AG09309 (cell line): ENCODE measurements around the gene MYPN.

Source experiments
- DNase-seq: peaks from one replicate; pipeline ENCODE4 v3.0.0-alpha.2; 2010; ENCODE audit warnings: low read depth
- H3K4me3 ChIP-seq: 2 replicates; pipeline ENCODE4 v1.5.1; 2011; ENCODE audit warnings: mild to moderate bottlenecking, low read depth, low read length, moderate library complexity; ENCODE audit not compliant: control insufficient read depth
- TF ChIP-seq, protein P1 (sequence below): IDR thresholded peaks from 2 replicates; pipeline ENCODE4 v1.5.1; 2011; ENCODE audit warnings: mild to moderate bottlenecking, low read depth, low read length, inconsistent platforms; ENCODE audit not compliant: insufficient read depth, control insufficient read depth; ENCODE audit errors: missing control alignments

Gene MYPN

DNA sequence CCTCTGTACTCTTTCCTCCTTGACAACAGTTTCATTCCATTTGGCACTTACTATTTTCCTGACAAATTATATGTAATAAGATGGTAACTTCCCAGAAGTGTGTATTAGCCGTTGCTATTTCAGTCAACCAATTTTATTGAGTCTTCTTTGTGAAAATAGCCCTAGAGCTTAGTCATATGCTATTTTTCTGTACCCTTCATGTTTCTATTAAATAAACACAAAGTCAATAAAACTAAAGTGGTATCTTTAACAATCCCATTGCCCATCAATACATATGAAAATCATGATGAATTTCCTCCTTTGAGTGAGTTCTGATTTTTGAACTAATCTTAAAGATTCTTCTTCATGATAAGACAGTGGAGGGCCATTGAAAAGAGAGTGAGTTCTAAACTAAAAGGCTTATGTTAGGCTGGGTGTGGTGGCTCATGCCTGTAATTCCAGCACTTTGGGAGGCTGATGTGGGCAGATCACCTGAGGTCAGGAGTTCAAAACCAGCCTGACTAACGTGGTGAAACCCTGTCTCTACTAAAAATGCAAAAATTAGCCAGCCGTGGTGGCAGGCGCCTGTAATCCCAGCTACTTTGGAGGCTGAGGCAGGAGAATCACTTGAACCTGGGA, 5.9 kb upstream of the MYPN start:
- H3K4me3 ChIP-seq = no peak overlapping the region
- TF ChIP-seq, protein P1, sequence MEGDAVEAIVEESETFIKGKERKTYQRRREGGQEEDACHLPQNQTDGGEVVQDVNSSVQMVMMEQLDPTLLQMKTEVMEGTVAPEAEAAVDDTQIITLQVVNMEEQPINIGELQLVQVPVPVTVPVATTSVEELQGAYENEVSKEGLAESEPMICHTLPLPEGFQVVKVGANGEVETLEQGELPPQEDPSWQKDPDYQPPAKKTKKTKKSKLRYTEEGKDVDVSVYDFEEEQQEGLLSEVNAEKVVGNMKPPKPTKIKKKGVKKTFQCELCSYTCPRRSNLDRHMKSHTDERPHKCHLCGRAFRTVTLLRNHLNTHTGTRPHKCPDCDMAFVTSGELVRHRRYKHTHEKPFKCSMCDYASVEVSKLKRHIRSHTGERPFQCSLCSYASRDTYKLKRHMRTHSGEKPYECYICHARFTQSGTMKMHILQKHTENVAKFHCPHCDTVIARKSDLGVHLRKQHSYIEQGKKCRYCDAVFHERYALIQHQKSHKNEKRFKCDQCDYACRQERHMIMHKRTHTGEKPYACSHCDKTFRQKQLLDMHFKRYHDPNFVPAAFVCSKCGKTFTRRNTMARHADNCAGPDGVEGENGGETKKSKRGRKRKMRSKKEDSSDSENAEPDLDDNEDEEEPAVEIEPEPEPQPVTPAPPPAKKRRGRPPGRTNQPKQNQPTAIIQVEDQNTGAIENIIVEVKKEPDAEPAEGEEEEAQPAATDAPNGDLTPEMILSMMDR = no peak
- no peak for DNase-seq

DNA sequence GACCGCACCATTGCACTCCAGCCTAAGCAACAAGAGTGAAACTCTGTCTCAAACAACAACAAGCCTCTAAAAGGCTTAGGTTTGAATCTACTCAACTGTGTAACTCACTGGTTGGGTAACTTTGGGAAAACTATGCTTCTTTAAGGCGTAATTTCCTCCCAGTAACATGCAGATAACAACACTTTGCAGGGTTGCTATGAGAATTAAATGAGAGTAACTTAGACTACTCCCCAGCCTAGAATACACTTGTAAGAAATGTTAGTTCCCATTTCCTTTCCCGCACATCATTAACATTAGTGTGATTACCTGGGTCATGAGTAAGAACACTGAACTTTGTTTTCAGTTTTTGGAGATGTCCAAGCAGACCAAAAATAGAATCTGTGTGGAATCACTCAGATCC, 5.4 kb upstream of the MYPN start:
- TF ChIP-seq, protein P1 = no peak
- DNase-seq = no peak

DNA sequence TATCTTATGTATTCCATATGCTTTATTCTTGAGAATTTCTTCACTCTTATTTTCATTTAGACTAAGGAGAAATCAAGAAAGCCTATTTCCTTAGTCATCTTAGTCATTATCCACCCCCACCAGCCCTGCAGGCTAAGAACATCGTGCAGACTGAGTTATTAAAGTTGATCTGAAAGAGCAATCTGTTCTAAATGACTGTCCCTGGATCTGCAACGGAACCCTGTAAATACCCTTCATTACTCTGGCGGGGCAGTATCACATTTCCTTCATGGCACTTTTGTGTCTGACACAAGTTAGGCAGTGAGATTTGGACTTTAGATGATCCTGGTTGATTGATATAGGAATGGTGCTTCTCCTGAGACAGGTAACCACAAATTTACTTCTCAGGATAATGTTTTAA, 3.5 kb upstream of the MYPN start:
- TF ChIP-seq, protein P1 = no peak
- no peak for DNase-seq
- H3K4me3 ChIP-seq = peak overlapping the region; percentile 5

More for the DNA sequence above, 5.4 kb upstream of the MYPN start:
- no peak overlapping the region for H3K4me3 ChIP-seq

DNA sequence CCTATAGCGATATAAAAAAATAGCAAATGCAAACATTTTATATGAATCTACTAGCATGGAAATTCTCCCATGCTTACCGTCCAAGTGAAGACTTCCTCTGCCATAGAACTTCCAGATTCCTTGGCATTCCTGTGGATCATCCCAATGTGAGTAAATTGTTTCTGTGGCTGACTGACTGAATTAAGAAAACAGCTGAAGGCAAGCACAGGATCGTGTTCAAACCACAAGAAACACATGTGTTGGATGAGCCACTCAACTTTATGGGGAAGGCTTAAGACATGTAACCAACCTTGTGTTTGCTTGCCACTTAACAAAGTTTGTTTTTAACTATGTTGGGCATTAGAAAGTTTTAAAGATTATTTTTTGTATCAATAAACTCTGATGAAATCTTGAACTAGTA, 2.6 kb upstream of the MYPN start:
- DNase-seq = peak; percentile 90
- peak overlapping the region; percentile 28 for H3K4me3 ChIP-seq
- TF ChIP-seq, protein P1 = no peak

DNA sequence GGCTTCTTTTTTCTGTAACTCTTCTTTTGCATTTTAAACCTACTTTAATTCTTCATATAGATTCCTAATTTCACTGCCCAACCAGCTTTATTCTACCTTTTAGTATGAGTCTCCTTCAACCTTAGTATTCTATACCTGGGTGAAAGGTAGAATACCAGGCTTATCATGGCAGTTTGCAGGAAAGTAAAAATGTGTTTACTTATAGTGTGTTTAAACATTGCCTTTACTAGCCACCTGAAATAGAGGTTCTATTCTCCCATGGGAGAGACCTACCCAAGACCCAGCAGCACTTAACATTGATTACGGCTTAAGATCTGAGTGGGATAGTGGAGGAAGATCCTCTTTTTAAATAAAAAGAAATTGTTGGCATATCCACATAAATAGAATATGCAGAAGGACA, 1.6 kb upstream of the MYPN start:
- no peak for DNase-seq
- peak overlapping the region; percentile 28 for H3K4me3 ChIP-seq
- TF ChIP-seq, protein P1 = no peak

DNA sequence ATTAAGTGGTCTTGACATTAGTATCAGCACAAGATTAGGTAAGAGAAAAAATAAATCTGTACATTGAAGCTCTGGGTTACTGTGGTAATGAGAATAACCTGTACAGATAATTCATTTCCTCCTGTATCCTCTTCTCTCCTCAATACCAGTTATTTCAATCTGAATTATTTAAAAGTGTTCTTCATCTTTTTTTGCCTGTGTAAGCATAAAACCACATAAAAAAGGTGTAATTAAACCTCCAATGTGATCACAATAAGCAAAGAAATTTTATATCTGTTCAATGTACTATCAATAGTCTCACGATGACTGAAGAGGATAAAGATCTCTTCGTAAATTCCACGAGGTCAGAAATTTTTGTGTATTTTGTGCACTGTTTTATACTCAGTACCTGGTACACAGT, 1.2 kb upstream of the MYPN start:
- no peak overlapping the region for H3K4me3 ChIP-seq
- no peak for DNase-seq
- TF ChIP-seq, protein P1 = no peak
